Loucy (cell line): Measurements from ENCODE around the gene UBE2Q2.

Experiments
- H2AFZ ChIP-seq: fragments of 200-600 bp; sonication (generic); 2 replicates; pipeline ENCODE4 v1.6.0; 2016; ENCODE audit warnings: antibody characterized with exemption, mild to moderate bottlenecking, low read length, moderate library complexity
- H3F3A ChIP-seq: fragments of 200-600 bp; 2 replicates; pipeline ENCODE4 v1.6.0; 2016; ENCODE audit warnings: antibody characterized with exemption, low read depth, mild to moderate bottlenecking
- H3K27me3 ChIP-seq: fragments of 200-600 bp; sonication (generic); 2 replicates; pipeline ENCODE4 v1.6.1; 2014; ENCODE audit warnings: low read length, mild to moderate bottlenecking; ENCODE audit not compliant: insufficient read depth, poor library complexity, severe bottlenecking
- H3K36me3 ChIP-seq: fragments of 200-600 bp; sonication (generic); 2 replicates; pipeline ENCODE4 v1.6.1; 2016; ENCODE audit warnings: low read length; ENCODE audit not compliant: insufficient read depth
- H3K4me1 ChIP-seq: fragments of 200-600 bp; sonication (generic); 2 replicates; pipeline ENCODE4 v1.5.1; 2014; ENCODE audit warnings: low read length, mild to moderate bottlenecking; ENCODE audit not compliant: insufficient read depth, poor library complexity, severe bottlenecking
- H3K4me2 ChIP-seq: fragments of 200-600 bp; sonication (generic); 2 replicates; pipeline ENCODE4 v1.6.0; 2014; ENCODE audit warnings: antibody characterized with exemption, low read length, low read depth, mild to moderate bottlenecking; ENCODE audit not compliant: poor library complexity, severe bottlenecking
- H3K4me3 ChIP-seq: fragments of 200-600 bp; sonication (generic); 2 replicates; pipeline ENCODE4 v1.5.1; 2014; ENCODE audit warnings: low read length, mild to moderate bottlenecking, mixed read lengths; ENCODE audit not compliant: poor library complexity, severe bottlenecking
- H3K79me2 ChIP-seq: fragments of 200-600 bp; sonication (generic); 2 replicates; pipeline ENCODE4 v1.6.1; 2014; ENCODE audit warnings: low read length; ENCODE audit not compliant: insufficient read depth
- H3K9ac ChIP-seq: fragments of 200-600 bp; sonication (generic); 2 replicates; pipeline ENCODE4 v1.6.0; 2014; ENCODE audit warnings: mild to moderate bottlenecking, low read depth, low read length, moderate library complexity; ENCODE audit not compliant: poor library complexity, severe bottlenecking
- H3K9me2 ChIP-seq: fragments of 200-600 bp; sonication (generic); replicated peaks from 2 replicates; pipeline ENCODE4 v1.6.1; 2016; ENCODE audit warnings: low read depth, low read length, mixed read lengths
- H3K9me3 ChIP-seq: fragments of 200-600 bp; sonication (generic); 2 replicates; pipeline ENCODE4 v1.6.1; 2014; ENCODE audit warnings: mild to moderate bottlenecking, antibody characterized with exemption, low read length, low read depth; ENCODE audit not compliant: insufficient read depth
- H4K20me1 ChIP-seq: fragments of 200-600 bp; sonication (generic); 2 replicates; pipeline ENCODE4 v1.6.0; 2014; ENCODE audit warnings: antibody characterized with exemption, low read length, mild to moderate bottlenecking; ENCODE audit not compliant: insufficient read depth, poor library complexity, severe bottlenecking
- EZH2phosphoT487 ChIP-seq: fragments of 200-600 bp; IDR thresholded peaks from 2 replicates; pipeline ENCODE4 v1.6.1; 2018; ENCODE audit warnings: antibody characterized with exemption, mild to moderate bottlenecking, moderate library complexity, borderline replicate concordance
- TF ChIP-seq, protein P1 (sequence below): fragments of 200-600 bp; sonication (generic); conservative IDR thresholded peaks from 2 replicates; pipeline ENCODE4 v1.5.1; 2014; ENCODE audit warnings: mild to moderate bottlenecking, antibody characterized with exemption, low read length

UBE2Q2 gene

GRCh38 chr15:75814794-75815193 is 28.5 kb upstream of the UBE2Q2 start:
- Histone ChIP-seq H3K9ac (no peak overlapping the region), H2AFZ (no peak overlapping the region), H3K9me2 (no peaks in the 10 kb centered on the region), H3K27me3 (no peaks in the 10 kb centered on the region), H3K36me3 (no peaks in the 10 kb centered on the region), H4K20me1 (no peaks in the 10 kb centered on the region), H3K79me2 (no peaks in the 10 kb centered on the region), H3K4me1 (no peaks in the 10 kb centered on the region), H3K4me3 (no peak overlapping the region), H3K4me2 (no peak overlapping the region), H3K9me3 (no peaks in the 10 kb centered on the region), H3F3A (no peaks in the 10 kb centered on the region)
- TF ChIP-seq, protein P1, sequence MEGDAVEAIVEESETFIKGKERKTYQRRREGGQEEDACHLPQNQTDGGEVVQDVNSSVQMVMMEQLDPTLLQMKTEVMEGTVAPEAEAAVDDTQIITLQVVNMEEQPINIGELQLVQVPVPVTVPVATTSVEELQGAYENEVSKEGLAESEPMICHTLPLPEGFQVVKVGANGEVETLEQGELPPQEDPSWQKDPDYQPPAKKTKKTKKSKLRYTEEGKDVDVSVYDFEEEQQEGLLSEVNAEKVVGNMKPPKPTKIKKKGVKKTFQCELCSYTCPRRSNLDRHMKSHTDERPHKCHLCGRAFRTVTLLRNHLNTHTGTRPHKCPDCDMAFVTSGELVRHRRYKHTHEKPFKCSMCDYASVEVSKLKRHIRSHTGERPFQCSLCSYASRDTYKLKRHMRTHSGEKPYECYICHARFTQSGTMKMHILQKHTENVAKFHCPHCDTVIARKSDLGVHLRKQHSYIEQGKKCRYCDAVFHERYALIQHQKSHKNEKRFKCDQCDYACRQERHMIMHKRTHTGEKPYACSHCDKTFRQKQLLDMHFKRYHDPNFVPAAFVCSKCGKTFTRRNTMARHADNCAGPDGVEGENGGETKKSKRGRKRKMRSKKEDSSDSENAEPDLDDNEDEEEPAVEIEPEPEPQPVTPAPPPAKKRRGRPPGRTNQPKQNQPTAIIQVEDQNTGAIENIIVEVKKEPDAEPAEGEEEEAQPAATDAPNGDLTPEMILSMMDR = no peak
- no peak for TF ChIP-seq EZH2phosphoT487

DNA sequence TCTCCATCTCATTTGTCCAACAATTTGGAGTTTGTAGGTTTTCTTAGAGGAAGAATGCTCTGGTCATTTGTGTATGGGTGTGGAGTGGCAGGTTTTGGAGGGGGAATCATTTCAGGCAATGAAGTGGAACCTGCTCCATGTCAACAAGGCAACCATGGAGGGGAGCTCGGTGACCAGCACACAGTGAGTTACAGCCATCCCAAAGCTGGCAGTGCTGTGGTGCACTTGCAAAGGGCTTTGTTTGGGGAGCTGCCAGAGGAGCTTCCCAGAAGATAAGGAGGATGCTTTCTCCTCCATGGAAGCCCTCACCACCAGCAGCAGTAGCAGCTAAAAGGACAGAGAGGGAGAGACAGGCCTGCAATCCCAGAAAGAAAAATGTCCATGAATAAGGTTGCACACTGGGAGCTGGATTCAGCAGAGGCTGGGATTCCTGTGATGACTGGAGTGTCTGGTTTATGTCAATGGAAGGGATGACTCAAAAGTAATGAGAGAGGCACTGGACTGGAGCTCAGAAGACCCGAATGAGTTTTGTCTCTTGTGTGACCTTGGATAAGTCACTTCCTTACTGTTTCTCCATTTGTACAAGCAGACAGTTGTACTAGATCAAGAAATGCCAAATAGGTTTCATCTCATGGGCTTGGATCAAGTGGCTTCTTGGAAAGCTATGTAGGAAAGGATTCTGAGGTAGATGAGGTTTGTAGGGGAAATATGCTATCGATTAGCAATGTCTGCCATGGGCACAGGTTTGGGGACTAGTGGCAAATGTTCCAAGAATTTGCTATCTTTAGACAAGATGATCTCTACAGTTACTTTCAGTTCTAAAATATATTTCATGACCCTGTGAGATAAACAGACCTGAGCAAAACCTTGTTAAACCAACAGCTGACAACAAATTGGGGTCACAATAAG is 27.2 kb upstream of the UBE2Q2 start:
- no peaks in the 10 kb centered on the region for H3K79me2 ChIP-seq
- H3K9me3 ChIP-seq = no peaks in the 10 kb centered on the region
- no peak overlapping the region for H3K4me2 ChIP-seq
- no peak overlapping the region for H3K4me3 ChIP-seq
- no peak overlapping the region for H2AFZ ChIP-seq
- H3F3A ChIP-seq = no peaks in the 10 kb centered on the region
- no peaks in the 10 kb centered on the region for H3K27me3 ChIP-seq
- no peaks in the 10 kb centered on the region for H3K9me2 ChIP-seq
- no peaks in the 10 kb centered on the region for H3K4me1 ChIP-seq
- no peaks in the 10 kb centered on the region for H4K20me1 ChIP-seq
- H3K36me3 ChIP-seq = no peaks in the 10 kb centered on the region
- H3K9ac ChIP-seq = no peak overlapping the region
- TF ChIP-seq, protein P1 = no peak
- no peak for TF ChIP-seq EZH2phosphoT487

GRCh38 chr15:75817138-75817935 is 25.9 kb upstream of the UBE2Q2 start:
- no peaks in the 10 kb centered on the region for H3K79me2 ChIP-seq
- H3K36me3 ChIP-seq = no peaks in the 10 kb centered on the region
- H3K4me2 ChIP-seq = no peak overlapping the region
- H3K9me3 ChIP-seq = no peaks in the 10 kb centered on the region
- H4K20me1 ChIP-seq = no peaks in the 10 kb centered on the region
- no peak overlapping the region for H2AFZ ChIP-seq
- no peak overlapping the region for H3K4me3 ChIP-seq
- H3K27me3 ChIP-seq = no peaks in the 10 kb centered on the region
- H3F3A ChIP-seq = no peaks in the 10 kb centered on the region
- H3K4me1 ChIP-seq = no peaks in the 10 kb centered on the region
- no peak overlapping the region for H3K9ac ChIP-seq
- TF ChIP-seq, protein P1 = no peak
- TF ChIP-seq EZH2phosphoT487 = no peak
- H3K9me2 ChIP-seq = no peaks in the 10 kb centered on the region
